ENCODE data around the gene NFATC1.

NFATC1 gene

GRCh38 chr18:79572848-79573451, 177.2 kb downstream of the NFATC1 start:
- DNase-seq (ENCODE audit: low read depth in 2 of 2), result no peak

GRCh38 chr18:79573921-79574491, 178.3 kb downstream of the NFATC1 start:
- DNase-seq (ENCODE audit: low read depth in 2 of 2), result no peak

DNA sequence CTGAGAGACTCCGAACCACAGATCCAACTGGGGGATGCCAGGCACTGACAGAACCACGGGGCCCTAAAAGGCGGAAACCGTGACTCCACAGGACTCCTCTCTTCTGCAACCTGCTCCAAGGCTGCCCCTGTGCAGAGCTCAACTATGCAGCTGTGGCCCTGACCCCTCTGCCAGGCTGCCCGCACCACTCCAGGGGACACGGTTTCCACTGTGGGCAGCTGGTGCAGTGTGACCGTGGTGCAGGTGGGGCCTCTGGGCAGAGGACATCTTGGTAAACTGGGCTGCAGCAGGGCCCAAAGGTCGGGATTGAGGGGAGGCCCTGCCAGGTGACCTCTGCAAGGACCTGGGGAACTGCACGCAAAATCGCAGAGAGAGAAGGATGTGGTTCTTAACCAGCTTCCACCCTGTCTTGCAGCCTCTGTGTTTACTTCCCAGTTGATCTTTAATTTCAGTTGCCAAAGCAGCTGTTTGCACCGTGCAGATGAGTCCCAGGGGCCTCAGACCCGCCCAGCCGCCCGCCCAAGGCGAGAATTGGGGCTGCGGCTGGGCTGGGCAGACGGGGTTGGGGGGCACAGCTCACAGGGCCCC, 179.3 kb downstream of the NFATC1 start:
- no peak for DNase-seq (ENCODE audit: low read depth in 2 of 2)

DNA sequence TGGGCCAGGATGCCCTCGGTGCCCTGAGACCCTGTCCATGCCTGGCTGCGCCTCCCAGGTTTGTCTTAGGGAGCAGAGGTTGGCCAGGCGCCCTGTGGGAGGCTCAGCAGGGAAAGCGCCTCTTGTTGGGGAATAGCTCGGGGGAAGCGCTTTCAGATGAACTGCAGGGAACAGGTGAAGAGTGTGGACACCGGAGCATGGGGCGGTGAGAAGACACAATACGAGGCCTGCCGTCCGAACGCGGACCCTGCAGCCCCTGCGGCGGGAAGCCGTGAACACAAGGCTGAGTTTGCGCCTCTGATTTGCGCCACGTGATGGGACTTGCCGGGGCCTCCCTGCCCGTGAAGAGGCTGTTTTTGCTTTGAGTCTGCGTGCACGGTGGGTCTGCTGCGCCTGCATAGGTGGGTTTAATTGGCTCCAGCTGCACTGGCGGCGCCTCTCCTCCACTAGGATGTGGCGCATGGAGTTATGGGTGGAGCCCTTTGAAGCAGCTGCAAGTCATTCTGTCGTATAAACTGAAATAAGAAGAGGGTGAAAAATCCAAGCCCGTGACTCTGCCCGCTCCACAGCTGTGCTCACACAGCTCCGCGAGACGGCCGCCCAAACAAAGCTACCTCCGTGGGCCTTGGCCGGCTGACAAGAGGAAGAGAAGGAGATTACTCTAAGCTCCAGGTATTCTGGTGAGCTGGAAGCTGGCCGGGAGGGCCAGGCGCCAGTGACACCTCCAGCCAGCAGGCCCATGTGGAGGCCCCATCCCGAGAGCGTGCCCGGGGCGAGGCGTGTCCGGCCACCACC, 180.4 kb downstream of the NFATC1 start:
- DNase-seq (ENCODE audit: low read depth in 2 of 2), result no peak

GRCh38 chr18:79576686-79577351, 181.1 kb downstream of the NFATC1 start:
- no peak for DNase-seq (ENCODE audit: low read depth in 2 of 2)

GRCh38 chr18:79577451-79578395, 182.0 kb downstream of the NFATC1 start:
- DNase-seq (ENCODE audit: low read depth in 2 of 2), result no peak

DNA sequence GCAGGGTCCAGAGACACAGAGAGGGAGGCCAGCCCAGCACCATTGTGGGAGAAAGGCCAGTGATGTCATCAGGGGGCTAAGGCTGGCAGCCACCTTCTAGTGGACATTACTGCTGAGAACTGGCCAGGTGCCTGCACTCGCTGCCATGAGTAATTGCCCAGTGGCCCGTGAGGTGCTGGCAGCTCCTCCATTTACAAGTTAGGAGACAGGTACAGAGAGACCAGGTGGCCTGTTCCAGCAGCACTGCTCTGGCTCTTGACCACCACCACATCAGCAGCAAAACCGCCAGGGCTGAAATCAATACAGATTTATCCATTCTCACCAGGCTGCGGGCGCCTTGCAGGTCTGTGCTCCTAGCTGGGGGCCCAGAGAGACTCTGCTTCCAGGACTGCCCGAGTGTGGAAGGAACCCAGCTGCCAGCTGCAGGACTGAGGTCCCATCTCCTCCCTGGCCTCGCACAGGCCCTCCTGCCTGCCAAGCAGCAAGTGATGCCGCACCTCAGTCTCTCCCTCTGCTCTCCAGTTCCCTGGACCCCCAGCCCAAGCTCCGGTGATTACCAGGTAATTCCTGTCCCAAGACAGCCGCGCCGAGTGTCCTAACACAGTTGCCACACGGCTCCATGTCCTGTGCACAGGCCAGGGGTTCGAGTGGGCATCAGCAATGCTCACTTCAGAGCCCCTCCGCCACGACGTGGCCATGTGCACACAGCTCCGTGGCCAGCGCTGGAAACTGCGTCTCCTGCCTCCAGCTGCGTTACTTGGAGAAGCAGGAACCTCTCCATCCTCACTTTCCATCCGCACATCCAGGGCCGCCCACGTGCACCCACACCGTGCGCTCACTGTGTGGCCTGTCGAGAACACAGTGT, 182.9 kb downstream of the NFATC1 start:
- DNase-seq (ENCODE audit: low read depth in 2 of 2), result no peak

Measured in stimulated activated CD8-positive, alpha-beta memory T cell treated with anti-CD3 and anti-CD28 coated beads, Interleukin-15, amount 100 ng/mL, for 4 hours (primary cell).